TTC549 (cell line): ENCODE data around the gene PWP1.

Experiments used
- FAIRE-seq: peaks from 2 replicates; lab custom pipeline; 2012; peaks lifted over from hg19 to GRCh38; lab: Jason Lieb, UNC

PWP1 gene

GRCh38 chr12:107735763-107736162 lies 50.2 kb downstream of the PWP1 start:
- FAIRE-seq = no peak

DNA sequence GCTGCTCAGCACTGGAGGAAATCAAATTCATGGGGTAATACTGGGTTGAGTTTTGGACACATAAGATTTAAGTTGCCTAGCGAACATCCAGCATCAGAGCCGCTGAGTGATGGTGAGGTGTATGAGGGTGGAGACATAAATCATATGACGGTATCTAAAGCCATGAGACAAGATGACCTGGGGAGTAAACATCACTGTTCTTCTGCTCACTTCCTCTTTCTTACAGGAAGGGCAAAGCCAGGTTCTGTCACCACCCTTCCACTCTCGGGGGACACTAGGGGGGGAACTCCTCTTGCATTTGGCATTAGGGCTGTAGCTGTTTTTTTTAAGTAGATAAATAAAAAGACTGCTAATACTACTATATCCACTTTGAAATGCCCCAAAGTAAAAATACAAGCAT lies 51.3 kb downstream of the PWP1 start:
- FAIRE-seq = no peak

DNA sequence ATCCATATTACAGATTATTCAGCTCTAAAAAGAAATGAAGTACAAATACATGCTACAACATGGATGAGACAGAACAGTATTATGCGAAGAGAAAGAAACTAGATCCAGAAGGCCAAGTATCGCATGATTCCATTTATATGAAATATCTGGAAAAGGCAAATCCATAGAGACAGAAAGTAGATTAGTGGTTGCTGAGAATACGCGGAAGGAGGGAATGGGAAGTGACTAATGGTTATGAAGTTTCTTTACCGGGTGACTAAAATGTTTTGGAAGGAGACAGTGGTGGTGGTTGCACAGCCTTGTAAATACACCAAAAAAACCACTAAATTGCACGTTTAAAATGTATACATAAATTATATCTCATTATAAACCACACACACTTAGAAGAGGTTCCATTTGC lies 62.9 kb downstream of the PWP1 start:
- FAIRE-seq = no peak

DNA sequence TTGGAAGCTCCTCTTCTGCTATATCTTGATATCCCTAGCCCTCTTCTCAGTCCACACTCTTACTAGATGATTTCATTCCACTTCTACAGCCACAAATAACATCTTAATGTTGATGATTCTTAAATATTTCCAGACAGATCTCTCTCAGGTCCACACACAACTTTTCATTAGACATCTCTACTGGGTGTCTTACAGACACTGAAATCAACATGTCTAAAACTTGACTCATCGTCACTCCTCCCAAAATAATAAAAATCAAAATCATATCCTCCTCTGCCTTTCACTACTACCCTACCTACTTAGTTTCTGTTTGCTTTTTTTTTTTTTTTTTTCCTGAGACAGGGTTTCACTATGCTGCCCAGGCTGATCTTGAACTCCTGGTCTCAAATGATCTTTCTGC lies 63.5 kb downstream of the PWP1 start:
- FAIRE-seq = no peak

- FAIRE-seq = no peak
These were observed 73.8 kb downstream of the PWP1 start for GRCh38 chr12:107759410-107759809.

GRCh38 chr12:107760207-107760808 lies 74.7 kb downstream of the PWP1 start:
- no peak for FAIRE-seq

DNA sequence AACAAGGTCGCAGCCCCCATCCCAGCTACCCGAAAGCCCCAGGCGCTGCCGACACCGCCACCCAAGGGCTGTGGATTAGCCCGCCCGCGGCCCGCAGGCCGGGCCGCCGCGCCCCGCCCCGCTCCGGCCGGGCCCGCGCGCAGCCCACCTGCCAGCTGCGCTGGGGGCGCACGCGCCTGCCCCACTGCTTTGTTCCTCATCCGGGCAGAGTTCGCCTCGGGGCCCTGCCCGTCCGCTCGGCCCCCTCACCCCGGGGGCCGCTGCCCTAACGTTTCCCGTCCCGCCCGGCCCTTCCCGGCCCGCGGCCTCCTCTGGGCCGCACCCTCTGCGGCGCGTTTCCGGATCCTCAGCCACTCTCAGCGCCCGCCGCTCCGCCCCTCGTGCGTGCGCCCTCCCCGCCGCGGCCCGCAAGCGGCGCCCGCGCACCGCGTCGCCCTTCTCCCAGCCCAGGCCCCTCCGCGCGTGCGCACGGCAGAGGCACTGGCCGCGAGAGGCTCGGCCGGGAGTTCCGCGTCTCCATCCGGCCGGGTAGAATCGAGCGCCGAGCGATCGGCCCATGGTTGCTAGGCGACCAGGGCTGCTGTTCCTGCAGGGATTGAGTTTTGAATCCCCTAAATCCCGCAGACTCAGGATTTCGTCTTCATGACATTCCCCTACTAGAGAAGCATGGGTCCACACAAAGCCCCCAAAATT lies 75.4 kb downstream of the PWP1 start, which contains the start of gene PRDM4:
TSS of gene PRDM4 (minus strand) at position 329 of the 693 bp plus-strand sequence. CDS start 622 bp downstream, outside the sequence.
- FAIRE-seq = no peak

GRCh38 chr12:107761502-107761904 lies 75.9 kb downstream of the PWP1 start:
- no peak for FAIRE-seq
